ENCODE data around the gene GGTLC2.
"Not testable (repeated sequence)": the region's sequence is repeated elsewhere in the genome, so short reads cannot be mapped to it uniquely, and the experiment has no call there.

The GGTLC2 gene

GRCh38 chr22:22642255-22642654 is 2.2 kb upstream of the GGTLC2 start:
- DNase-seq: not testable (repeated sequence)

GRCh38 chr22:22645969-22646368 is 1.6 kb downstream of the GGTLC2 start:
- not testable (repeated sequence) for DNase-seq

GRCh38 chr22:22647952-22648351 is 3.5 kb downstream of the GGTLC2 start:
- not testable (repeated sequence) for DNase-seq

GRCh38 chr22:22648863-22649536 is 4.6 kb downstream of the GGTLC2 start:
- not testable (repeated sequence) for DNase-seq

- not testable (repeated sequence) for DNase-seq
These were observed 5.3 kb downstream of the GGTLC2 start for GRCh38 chr22:22649761-22650160.

GRCh38 chr22:22650398-22650797 is 6.0 kb downstream of the GGTLC2 start:
- DNase-seq: not testable (repeated sequence)

GRCh38 chr22:22650803-22651515 is 6.5 kb downstream of the GGTLC2 start:
- not testable (repeated sequence) for DNase-seq

GRCh38 chr22:22651593-22651992 is 7.2 kb downstream of the GGTLC2 start:
- not testable (repeated sequence) for DNase-seq

- not testable (repeated sequence) for DNase-seq
These were observed 7.7 kb downstream of the GGTLC2 start for GRCh38 chr22:22652102-22652501.

GRCh38 chr22:22652573-22652972 is 8.2 kb downstream of the GGTLC2 start:
- not testable (repeated sequence) for DNase-seq

GRCh38 chr22:22653677-22654381 is 9.4 kb downstream of the GGTLC2 start:
- DNase-seq: not testable (repeated sequence)

- no peak for DNase-seq
These were observed 11.3 kb downstream of the GGTLC2 start for GRCh38 chr22:22655452-22656290.

- no peak for DNase-seq
These were observed 13.3 kb downstream of the GGTLC2 start for GRCh38 chr22:22657712-22658111.

GRCh38 chr22:22661275-22661674 is 16.9 kb downstream of the GGTLC2 start:
- no peak for DNase-seq

GRCh38 chr22:22662095-22662494 is 17.7 kb downstream of the GGTLC2 start:
- no peak for DNase-seq

- DNase-seq: no peak
These were observed 19.7 kb downstream of the GGTLC2 start for GRCh38 chr22:22663861-22664800.

GRCh38 chr22:22666307-22667091 is 22.1 kb downstream of the GGTLC2 start:
- DNase-seq: peak in 1 of 2 experiments; percentile 7

GRCh38 chr22:22667966-22668880 is 23.8 kb downstream of the GGTLC2 start:
- no peak for DNase-seq

GRCh38 chr22:22669093-22669492 is 24.7 kb downstream of the GGTLC2 start:
- DNase-seq: no peak

Measured in SW 1271 (cell line).